Measurements from ENCODE around the gene SIX3. TPM values are rescaled to one million over a fixed set of nuclear protein-coding genes. Genes with fewer than 3 reads are reported as not detected.

SIX3 gene
- total RNA-seq, 1 experiment from 2014 or later = 0.56 TPM

- no peak for TF ChIP-seq CTCF (conservative IDR thresholded peaks at IDR 0.05; ENCODE audit: low read depth, low read length)
- peak; percentile 95 for TF ChIP-seq EZH2 (IDR thresholded peaks at IDR 0.05; ENCODE audit: borderline replicate concordance, low read depth, low read length, poor library complexity, severe bottlenecking)
- no peak for DNase-seq (ENCODE audit: low spot score)
- Histone ChIP-seq H3K4me3 (ENCODE audit: low read depth, low read length, poor library complexity, severe bottlenecking) (peak overlapping the region; percentile 38), H3K9me3 (ENCODE audit: low read depth, low read length, poor library complexity, severe bottlenecking) (no peaks in the 10 kb centered on the region), H3K27ac (ENCODE audit: low read depth, low read length, poor library complexity, severe bottlenecking) (no peak overlapping the region), H3K36me3 (ENCODE audit: insufficient read depth, low read length, poor library complexity, severe bottlenecking) (no peaks in the 10 kb centered on the region), H3K4me1 (ENCODE audit: insufficient read depth, low read length, poor library complexity, severe bottlenecking) (peaks cover 16% of the 10 kb centered on the region), H3K27me3 (replicated peaks; ENCODE audit: insufficient read depth, low read depth, low read length, poor library complexity) (peaks cover 100% of the 10 kb centered on the region)
- ChIA-PET CTCF (interaction anchor here (1.1 kb wide), 1 partner anchor 456 kb away, joined by 3 read pairs; no protein-coding TSS in a partner anchor), POLR2A (ENCODE audit: low non-redundant PET) (no interaction called here)
- intact Hi-C loops (cut with micrococcal nuclease; ENCODE audit: unreplicated experiment) = no loop called here
- BruUV-seq (replicated peaks) = no TSS peak
Measured at GRCh38 chr2:44934983-44935728, 6.3 kb upstream of the SIX3 start.

GRCh38 chr2:44935729-44936098, 5.8 kb upstream of the SIX3 start:
- TF ChIP-seq CTCF (conservative IDR thresholded peaks at IDR 0.05; ENCODE audit: low read depth, low read length) = no peak
- TF ChIP-seq EZH2 (IDR thresholded peaks at IDR 0.05; ENCODE audit: borderline replicate concordance, low read depth, low read length, poor library complexity, severe bottlenecking) = no peak
- peaks cover 16% of the 10 kb centered on the region for H3K4me1 ChIP-seq (ENCODE audit: insufficient read depth, low read length, poor library complexity, severe bottlenecking)
- H3K4me3 ChIP-seq (ENCODE audit: low read depth, low read length, poor library complexity, severe bottlenecking) = no peak overlapping the region
- CTCF ChIA-PET = interaction anchor here (1.1 kb wide), 1 partner anchor 456 kb away, joined by 3 read pairs; no protein-coding TSS in a partner anchor
- no peak for DNase-seq (ENCODE audit: low spot score)
- H3K27ac ChIP-seq (ENCODE audit: low read depth, low read length, poor library complexity, severe bottlenecking) = no peak overlapping the region
- no TSS peak for BruUV-seq (replicated peaks)
- H3K36me3 ChIP-seq (ENCODE audit: insufficient read depth, low read length, poor library complexity, severe bottlenecking) = no peaks in the 10 kb centered on the region
- no peaks in the 10 kb centered on the region for H3K9me3 ChIP-seq (ENCODE audit: low read depth, low read length, poor library complexity, severe bottlenecking)
- intact Hi-C loops (cut with micrococcal nuclease; ENCODE audit: unreplicated experiment) = no loop called here
- H3K27me3 ChIP-seq (replicated peaks; ENCODE audit: insufficient read depth, low read depth, low read length, poor library complexity) = peaks cover 98% of the 10 kb centered on the region
- POLR2A ChIA-PET (ENCODE audit: low non-redundant PET) = no interaction called here

- DNase-seq (ENCODE audit: low spot score) = no peak
- intact Hi-C loops (cut with micrococcal nuclease; ENCODE audit: unreplicated experiment) = no loop called here
- ChIA-PET POLR2A (ENCODE audit: low non-redundant PET) (no interaction called here), CTCF (no interaction called here)
- Histone ChIP-seq H3K27me3 (replicated peaks; ENCODE audit: insufficient read depth, low read depth, low read length, poor library complexity) (peaks cover 98% of the 10 kb centered on the region), H3K36me3 (ENCODE audit: insufficient read depth, low read length, poor library complexity, severe bottlenecking) (no peaks in the 10 kb centered on the region), H3K9me3 (ENCODE audit: low read depth, low read length, poor library complexity, severe bottlenecking) (no peaks in the 10 kb centered on the region), H3K4me3 (ENCODE audit: low read depth, low read length, poor library complexity, severe bottlenecking) (no peak overlapping the region), H3K27ac (ENCODE audit: low read depth, low read length, poor library complexity, severe bottlenecking) (no peak overlapping the region), H3K4me1 (ENCODE audit: insufficient read depth, low read length, poor library complexity, severe bottlenecking) (peaks cover 16% of the 10 kb centered on the region)
- TF ChIP-seq EZH2 (IDR thresholded peaks at IDR 0.05; ENCODE audit: borderline replicate concordance, low read depth, low read length, poor library complexity, severe bottlenecking) = peak; percentile 19
- no peak for TF ChIP-seq CTCF (conservative IDR thresholded peaks at IDR 0.05; ENCODE audit: low read depth, low read length)
- no TSS peak for BruUV-seq (replicated peaks)
Measured at GRCh38 chr2:44936275-44936674, 5.2 kb upstream of the SIX3 start.

Data from A673 (cell line).